ENCODE measurements around the gene OTOA.

DNA sequence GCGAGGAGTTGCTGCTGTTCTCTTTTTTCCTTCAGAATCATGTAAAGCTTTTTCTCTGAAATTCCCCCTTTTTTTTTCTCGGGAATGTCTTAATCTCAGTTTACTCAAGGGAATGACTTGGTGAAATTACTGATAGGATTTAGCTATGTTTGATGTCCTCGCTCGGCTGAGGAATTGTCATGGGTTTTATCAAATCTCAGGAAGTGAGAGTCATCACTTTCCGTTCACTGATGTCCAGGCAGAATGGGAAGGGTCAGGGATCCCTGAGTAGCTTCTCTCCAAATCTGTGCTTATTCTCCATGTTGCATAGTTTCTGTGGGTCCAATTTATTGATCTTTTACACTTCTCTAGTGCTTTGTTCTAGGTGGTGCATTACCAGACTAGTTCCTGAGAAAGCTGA is 17.7 kb upstream of the OTOA start:
- TF ChIP-seq MYC (IDR thresholded peaks at IDR 0.05; ENCODE audit: low read depth, low read length) = no peak
- TF ChIP-seq, protein P1, sequence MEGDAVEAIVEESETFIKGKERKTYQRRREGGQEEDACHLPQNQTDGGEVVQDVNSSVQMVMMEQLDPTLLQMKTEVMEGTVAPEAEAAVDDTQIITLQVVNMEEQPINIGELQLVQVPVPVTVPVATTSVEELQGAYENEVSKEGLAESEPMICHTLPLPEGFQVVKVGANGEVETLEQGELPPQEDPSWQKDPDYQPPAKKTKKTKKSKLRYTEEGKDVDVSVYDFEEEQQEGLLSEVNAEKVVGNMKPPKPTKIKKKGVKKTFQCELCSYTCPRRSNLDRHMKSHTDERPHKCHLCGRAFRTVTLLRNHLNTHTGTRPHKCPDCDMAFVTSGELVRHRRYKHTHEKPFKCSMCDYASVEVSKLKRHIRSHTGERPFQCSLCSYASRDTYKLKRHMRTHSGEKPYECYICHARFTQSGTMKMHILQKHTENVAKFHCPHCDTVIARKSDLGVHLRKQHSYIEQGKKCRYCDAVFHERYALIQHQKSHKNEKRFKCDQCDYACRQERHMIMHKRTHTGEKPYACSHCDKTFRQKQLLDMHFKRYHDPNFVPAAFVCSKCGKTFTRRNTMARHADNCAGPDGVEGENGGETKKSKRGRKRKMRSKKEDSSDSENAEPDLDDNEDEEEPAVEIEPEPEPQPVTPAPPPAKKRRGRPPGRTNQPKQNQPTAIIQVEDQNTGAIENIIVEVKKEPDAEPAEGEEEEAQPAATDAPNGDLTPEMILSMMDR (IDR thresholded peaks at IDR 0.05; ENCODE audit: low read depth, low read length) = no peak
- TF ChIP-seq, protein P2, sequence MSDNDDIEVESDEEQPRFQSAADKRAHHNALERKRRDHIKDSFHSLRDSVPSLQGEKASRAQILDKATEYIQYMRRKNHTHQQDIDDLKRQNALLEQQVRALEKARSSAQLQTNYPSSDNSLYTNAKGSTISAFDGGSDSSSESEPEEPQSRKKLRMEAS (IDR thresholded peaks at IDR 0.05; ENCODE audit: low read depth, low read length) = no peak
